ENCODE measurements around the gene INAFM1. TPM values are rescaled to one million over a fixed set of nuclear protein-coding genes. Genes with fewer than 3 reads are reported as not detected.

INAFM1 gene
- total and polyA plus RNA-seq, 9 of the 15 experiments (the other 6 are each of a cell fraction or from before 2014, with no cell fraction given) = 0.71 to 30.9 (median 3.1) TPM

DNA sequence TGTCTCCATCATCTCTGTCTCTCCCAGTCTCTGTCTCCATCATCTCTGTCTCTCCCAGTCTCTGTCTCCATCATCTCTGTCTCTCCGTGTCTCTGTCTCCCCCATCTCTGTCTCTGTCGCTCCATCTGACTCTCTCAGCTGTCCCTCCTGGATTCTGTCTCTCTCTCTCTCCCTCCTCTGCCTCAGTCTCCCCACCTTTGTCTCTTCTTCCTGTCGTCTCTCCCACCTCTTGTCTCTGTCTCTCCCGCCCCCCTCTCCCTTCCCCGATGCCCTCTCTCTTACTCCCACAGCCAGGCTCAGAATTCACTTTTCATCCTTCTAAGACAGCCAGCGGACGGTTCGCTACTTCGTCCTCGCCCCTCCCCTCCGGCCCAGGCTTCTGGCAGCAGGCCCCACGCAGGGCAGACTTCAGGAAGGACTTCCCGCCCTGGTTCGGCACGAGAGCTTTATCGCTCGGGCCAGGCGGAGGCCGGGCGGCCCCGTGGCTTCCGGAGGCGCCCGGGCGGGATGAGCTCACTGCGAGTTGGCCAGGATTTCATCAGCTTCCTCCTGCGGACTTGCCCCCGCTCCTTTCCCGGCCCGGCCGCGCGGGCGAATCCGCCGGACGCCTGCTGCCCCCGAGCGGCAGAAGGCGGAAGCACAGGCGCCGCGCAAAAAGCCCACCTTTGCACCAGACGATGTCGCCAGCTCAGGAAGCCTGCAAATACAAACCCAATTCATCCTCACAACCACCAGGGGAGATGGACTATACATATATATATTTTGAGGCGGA is 30.7 kb upstream of the INAFM1 start (continued):
- TF ChIP-seq ZNF639 (CRISPR knock-in tag; conservative IDR thresholded peaks at IDR 0.05 in 1 of 2, IDR thresholded peaks at IDR 0.05 in 1 of 2) (peak in 1 of 2 experiments; percentile 95; a peak in 2 of 4 replicates), TAF1 (IDR thresholded peaks at IDR 0.05; ENCODE audit: control insufficient read depth, extremely low read depth, insufficient read depth, low read length, severe bottlenecking) (peak; percentile 19), NCOA1 (IDR thresholded peaks at IDR 0.05; ENCODE audit: low read depth) (peak; percentile 91), SIX5 (IDR thresholded peaks at IDR 0.05; ENCODE audit: borderline replicate concordance in 1 of 2, insufficient read depth in 1 of 2, low read depth in 1 of 2, low read length in 2 of 2) (no peak), ARNT (IDR thresholded peaks at IDR 0.05) (peak; percentile 69 to 86), ZSCAN32 (CRISPR knock-in tag; IDR thresholded peaks at IDR 0.05) (peak; percentile 96), FOXK2 (conservative IDR thresholded peaks at IDR 0.05 in 1 of 2, IDR thresholded peaks at IDR 0.05 in 1 of 2; ENCODE audit: low read depth in 2 of 2) (peak in 1 of 2 experiments; percentile 9; a peak in 2 of 4 replicates), SMC3 (conservative IDR thresholded peaks at IDR 0.05; ENCODE audit: insufficient read depth, low read depth, low read length) (peak; percentile 89), FOXP1 (CRISPR knock-in tag; IDR thresholded peaks at IDR 0.05) (peak; percentile 77; the same call in 1 of the 2 replicates), NCOA2 (IDR thresholded peaks at IDR 0.05; ENCODE audit: partially characterized antibody in 2 of 2) (peak in 1 of 2 experiments; percentile 78), MAFG (tag; conservative IDR thresholded peaks at IDR 0.05) (no peak), ZNF121 (CRISPR knock-in tag; conservative IDR thresholded peaks at IDR 0.05) (no peak), THRA (IDR thresholded peaks at IDR 0.05) (no peak), NFATC3 (IDR thresholded peaks at IDR 0.05) (peak; percentile 67; the same call in 1 of the 2 replicates), HCFC1 (IDR thresholded peaks at IDR 0.05; ENCODE audit: low read depth, low read length) (peak; percentile 54), FOXJ2 (tag; IDR thresholded peaks at IDR 0.05) (0 out of 2 replicates have a peak, but pooled peaks have one; percentile 11), CC2D1A (IDR thresholded peaks at IDR 0.05) (peak; percentile 84), PHF20 (IDR thresholded peaks at IDR 0.05; ENCODE audit: partially characterized antibody) (peak; percentile 82)
- TF ChIP-seq, protein P1, sequence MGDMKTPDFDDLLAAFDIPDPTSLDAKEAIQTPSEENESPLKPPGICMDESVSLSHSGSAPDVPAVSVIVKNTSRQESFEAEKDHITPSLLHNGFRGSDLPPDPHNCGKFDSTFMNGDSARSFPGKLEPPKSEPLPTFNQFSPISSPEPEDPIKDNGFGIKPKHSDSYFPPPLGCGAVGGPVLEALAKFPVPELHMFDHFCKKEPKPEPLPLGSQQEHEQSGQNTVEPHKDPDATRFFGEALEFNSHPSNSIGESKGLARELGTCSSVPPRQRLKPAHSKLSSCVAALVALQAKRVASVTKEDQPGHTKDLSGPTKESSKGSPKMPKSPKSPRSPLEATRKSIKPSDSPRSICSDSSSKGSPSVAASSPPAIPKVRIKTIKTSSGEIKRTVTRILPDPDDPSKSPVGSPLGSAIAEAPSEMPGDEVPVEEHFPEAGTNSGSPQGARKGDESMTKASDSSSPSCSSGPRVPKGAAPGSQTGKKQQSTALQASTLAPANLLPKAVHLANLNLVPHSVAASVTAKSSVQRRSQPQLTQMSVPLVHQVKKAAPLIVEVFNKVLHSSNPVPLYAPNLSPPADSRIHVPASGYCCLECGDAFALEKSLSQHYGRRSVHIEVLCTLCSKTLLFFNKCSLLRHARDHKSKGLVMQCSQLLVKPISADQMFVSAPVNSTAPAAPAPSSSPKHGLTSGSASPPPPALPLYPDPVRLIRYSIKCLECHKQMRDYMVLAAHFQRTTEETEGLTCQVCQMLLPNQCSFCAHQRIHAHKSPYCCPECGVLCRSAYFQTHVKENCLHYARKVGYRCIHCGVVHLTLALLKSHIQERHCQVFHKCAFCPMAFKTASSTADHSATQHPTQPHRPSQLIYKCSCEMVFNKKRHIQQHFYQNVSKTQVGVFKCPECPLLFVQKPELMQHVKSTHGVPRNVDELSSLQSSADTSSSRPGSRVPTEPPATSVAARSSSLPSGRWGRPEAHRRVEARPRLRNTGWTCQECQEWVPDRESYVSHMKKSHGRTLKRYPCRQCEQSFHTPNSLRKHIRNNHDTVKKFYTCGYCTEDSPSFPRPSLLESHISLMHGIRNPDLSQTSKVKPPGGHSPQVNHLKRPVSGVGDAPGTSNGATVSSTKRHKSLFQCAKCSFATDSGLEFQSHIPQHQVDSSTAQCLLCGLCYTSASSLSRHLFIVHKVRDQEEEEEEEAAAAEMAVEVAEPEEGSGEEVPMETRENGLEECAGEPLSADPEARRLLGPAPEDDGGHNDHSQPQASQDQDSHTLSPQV (IDR thresholded peaks at IDR 0.05) = peak; percentile 95

All from K562 (cell line).